CD4-positive, alpha-beta T cell treated with Interleukin-15 for 4 hours (primary cell): ENCODE measurements around the gene MPST.
A peak's percentile ranks its signal among the peaks of the same experiment; 100 is the strongest.

Experiments used
- DNase-seq: peaks from one replicate; pipeline ENCODE4 v3.0.0-alpha.2; 2020; ENCODE audit warnings: low spot score

The MPST gene

GRCh38 chr22:37044634-37045625, 25.4 kb downstream of the MPST start:
- DNase-seq, result no peak

GRCh38 chr22:37045958-37046357, 26.4 kb downstream of the MPST start:
- DNase-seq, result peak; percentile 9

- DNase-seq, result no peak
Measured at GRCh38 chr22:37046589-37046988, 27.0 kb downstream of the MPST start.

- no peak for DNase-seq
Measured at GRCh38 chr22:37047006-37047405, 27.5 kb downstream of the MPST start.

DNA sequence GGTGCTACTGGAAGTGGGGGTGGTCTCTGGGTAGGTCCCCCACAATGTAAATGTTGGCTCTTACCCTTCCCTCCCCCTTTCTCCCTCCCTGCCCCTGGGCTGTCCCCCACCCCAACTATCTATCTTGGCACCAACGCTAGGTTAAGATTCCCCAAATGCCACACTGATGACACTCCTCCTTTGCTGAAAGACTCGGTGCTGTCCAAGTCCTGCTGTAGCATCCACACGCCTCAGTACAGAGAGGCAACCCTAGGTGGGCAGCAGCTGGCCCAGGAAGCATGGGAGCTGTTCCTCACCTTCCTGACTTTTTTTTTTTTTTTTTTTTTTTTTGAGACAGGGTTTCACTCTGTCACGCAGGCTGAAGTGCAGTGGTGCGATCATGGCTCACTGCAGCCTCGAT, 28.6 kb downstream of the MPST start:
- DNase-seq, result no peak

DNA sequence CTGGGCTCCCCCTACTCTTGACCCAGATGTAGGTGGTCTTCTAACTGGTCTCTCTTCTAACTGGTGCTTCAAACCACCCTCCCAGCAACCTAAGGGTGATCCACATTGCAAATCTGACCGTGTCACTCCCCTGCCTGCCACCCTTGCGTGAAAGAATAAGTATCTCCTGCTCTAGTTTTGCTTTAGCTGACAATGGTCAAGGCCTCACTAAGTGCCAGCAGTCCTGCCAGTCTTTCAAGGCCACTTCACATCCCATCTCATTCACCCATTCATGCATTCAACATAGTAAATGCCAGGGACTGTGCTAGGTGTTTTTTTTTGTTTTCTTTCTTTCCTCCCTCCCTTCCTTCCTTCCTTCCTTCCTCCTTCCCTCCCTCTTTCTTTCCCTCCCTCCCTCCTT, 29.7 kb downstream of the MPST start:
- DNase-seq, result no peak

- DNase-seq, result no peak
Measured at GRCh38 chr22:37050913-37051312, 31.4 kb downstream of the MPST start.

GRCh38 chr22:37051391-37052385, 32.1 kb downstream of the MPST start, which contains the start of gene KCTD17:
Gene KCTD17, plus strand, starts transcription at chr22:37051742. Its CDS starts 19 bp downstream, at chr22:37051761.
- DNase-seq, result peak; percentile 75

GRCh38 chr22:37052386-37053309, 33.1 kb downstream of the MPST start:
- no peak for DNase-seq

DNA sequence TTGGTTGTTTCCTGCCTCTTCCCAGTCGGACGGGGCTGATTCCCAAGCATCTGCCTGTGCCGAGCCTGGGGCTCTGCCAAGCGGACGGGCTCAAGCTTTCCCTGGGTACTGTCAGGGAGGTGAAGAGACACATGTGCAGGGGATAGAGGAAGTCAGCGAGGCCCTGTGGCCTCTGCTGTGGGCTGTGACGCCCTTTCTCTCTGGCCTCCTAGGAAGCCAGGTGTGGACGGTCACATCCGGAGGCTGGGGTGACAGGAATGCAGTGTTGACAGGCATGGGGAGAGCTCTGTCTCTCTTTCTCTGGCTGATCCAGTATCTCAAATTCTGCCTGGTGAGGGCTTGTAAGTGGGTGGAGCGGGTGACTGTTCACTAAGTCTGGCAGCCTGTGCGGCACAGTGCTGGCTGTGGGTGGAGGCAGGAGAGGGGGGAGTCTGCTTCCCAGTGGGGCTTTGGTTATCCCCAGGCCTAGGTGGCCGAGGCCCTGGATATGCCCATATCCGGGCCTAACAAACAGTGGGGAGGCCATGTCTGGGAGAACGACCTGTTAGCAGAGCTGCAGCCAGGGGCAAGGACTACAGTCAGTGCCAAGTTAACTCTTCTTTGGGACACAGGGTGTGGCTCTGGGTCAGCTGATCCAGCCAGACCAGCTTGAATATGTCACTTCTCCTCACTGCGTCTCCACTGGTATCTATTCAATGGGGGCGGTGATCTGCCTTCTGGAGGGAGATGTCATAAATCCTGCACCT, 33.9 kb downstream of the MPST start:
- DNase-seq, result no peak

DNA sequence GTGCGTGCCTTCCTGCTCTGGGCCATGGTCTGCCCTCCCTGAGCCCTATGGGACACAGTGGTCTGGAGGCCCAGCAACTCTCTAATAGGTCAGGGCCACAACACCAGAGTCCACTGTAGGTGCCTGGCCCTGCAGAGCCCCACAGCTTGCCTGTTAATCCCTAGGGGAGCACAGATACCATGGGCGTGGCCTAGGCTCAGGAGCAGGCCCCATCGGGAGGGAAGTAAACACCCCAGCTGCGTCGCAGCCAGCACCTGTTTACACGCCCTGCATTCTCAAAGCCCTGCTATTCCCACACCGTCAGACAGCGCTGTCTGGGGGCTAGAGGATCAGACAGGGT, 34.5 kb downstream of the MPST start:
- DNase-seq, result no peak

- no peak for DNase-seq
Measured at GRCh38 chr22:37054600-37055365, 35.2 kb downstream of the MPST start.

DNA sequence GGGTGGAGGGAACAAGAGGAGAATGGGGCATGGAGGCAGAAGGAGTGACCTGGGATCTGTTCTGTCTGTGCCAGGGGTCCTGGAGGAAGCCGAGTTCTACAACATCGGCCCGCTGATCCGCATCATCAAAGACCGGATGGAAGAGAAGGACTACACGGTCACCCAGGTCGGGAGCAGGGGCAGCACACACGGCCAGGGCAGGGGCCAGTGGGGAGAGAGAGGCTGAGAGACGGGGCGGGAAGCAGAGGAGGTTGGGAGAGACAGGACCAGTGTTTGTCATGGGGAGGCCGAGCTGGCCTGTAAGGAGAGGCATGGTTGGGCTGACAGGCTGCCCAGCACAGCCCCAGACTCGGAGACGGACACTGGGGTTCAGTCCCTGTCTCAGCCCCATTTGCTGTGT, 36.7 kb downstream of the MPST start:
- DNase-seq, result no peak

DNA sequence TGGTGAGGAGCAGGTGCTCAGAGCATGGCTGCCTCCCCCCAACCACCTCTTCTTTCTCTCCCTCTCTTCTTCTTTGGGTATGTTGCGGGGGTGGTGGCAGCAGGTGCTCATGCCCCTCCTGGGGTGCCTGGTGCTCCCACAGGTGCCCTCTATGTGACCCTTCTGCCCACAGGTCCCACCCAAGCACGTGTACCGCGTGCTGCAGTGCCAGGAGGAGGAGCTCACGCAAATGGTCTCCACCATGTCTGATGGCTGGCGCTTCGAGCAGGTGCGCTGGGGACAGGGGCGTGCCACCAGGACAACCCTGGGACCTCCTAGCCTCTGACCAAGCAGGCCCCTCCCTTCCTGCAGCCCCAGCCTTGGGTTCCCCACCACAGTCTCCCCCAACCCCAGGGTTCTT, 37.7 kb downstream of the MPST start:
- DNase-seq, result no peak

DNA sequence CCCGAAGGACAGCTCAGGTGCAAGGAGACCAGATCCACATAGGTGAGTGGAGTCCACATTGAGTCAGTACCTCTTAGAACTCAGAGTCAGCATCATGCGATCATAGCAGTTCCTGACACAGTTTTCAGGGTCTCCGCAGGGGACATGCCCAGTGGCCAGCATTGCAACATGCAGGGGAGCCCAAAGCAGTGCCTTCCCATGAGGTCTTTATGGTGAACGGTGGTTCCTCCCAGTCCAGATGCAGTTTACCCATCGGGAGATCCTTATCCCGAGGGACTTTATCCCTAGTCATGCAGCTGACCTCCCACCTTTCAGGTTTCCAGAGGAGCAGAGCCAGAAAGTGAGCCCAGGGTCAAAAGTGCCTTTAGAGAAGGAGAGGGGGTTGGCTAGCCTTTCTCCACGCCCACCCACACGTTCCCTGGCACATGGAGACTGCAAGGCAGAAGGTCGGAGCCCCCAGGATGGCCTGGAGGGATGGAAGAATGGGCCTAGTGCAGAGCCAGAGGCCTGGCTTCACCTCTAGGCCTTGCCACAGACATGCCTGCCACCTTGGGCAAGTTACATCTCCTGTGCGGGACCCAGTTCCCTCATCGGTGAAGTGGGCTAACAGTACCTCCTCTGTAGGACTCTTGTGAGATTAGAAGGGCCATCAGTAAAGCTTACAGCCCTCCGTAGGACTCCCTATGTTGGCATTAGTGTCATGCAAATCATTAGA, 38.4 kb downstream of the MPST start:
- no peak for DNase-seq

DNA sequence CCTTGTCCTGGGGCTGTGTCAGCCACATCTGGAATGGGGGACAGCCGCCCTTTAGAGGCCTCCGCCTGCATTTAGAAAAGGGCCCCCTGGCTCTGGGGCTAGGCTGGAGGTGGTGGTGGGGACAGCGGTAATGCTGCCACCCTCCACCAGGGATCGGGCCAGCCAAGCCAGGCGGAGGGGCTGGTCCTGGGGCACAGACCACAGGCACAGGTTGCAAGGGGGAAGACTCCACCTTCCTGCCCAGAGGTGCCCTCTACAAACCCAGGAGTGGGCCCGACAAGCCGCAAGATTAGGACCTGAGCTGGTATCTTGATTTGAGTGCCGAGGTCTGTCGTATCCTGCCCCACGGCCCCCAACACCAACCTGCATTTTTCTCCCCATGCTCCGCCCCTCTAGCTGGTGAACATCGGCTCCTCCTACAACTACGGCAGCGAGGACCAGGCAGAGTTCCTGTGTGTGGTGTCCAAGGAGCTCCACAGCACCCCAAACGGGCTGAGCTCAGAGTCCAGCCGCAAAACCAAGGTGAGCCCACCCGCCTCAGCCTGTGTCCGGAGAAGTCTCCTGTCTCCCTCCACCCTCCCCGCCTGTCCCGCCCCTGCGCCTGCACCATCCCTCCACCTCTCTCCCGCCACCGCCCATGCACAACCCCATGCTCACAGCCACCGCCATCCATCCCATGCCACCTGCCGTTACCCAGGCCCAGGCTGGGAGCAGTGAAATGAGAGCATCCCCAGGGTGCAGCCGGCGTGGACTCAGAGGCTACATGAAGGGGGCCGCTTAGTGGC, 39.6 kb downstream of the MPST start:
- no peak for DNase-seq

DNA sequence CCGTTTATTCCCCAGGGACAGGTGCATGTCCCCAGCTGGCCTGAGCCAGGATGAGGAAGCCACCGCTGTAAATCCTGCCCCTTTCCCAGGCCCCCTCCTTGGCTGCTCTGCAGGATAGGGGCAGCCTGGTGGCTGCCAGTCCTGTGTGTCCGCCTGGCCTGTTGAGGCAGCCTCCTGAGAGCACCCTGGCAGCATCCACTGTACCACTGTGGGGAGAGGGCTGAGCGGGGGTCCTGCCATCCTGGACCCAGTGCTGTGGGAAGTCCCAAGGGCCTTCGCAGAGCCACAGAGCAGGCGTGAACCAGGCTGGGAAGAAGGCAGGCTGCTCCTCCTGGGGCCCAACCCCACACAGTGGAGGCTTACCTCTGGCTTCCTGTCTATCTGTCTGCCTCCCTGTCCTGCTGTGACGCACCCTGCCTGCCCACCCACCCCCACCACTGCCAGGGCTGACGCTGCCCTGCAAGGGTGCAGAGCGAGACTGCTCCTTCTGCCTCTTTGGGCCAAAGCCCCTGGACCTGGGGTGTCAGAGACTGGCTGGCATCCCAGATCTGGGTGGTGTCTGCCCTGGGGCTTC, 40.4 kb downstream of the MPST start:
- peak; percentile 11 for DNase-seq
